ENCODE results near the gene MFN2.

The MFN2 gene

GRCh38 chr1:12010746-12011570 lies 30.7 kb downstream of the MFN2 start:
- in situ Hi-C loops (cut with HindIII; ENCODE audit: low sequenced_read_pairs): no loop called here
- no peak for DNase-seq (ENCODE audit: low read depth, low spot score)
- TF ChIP-seq, protein P1, sequence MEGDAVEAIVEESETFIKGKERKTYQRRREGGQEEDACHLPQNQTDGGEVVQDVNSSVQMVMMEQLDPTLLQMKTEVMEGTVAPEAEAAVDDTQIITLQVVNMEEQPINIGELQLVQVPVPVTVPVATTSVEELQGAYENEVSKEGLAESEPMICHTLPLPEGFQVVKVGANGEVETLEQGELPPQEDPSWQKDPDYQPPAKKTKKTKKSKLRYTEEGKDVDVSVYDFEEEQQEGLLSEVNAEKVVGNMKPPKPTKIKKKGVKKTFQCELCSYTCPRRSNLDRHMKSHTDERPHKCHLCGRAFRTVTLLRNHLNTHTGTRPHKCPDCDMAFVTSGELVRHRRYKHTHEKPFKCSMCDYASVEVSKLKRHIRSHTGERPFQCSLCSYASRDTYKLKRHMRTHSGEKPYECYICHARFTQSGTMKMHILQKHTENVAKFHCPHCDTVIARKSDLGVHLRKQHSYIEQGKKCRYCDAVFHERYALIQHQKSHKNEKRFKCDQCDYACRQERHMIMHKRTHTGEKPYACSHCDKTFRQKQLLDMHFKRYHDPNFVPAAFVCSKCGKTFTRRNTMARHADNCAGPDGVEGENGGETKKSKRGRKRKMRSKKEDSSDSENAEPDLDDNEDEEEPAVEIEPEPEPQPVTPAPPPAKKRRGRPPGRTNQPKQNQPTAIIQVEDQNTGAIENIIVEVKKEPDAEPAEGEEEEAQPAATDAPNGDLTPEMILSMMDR (IDR thresholded peaks at IDR 0.05; ENCODE audit: low read depth, low read length): no peak
- no peak overlapping the region for H3K4me3 ChIP-seq (ENCODE audit: low read depth, low read length)

GRCh38 chr1:12011998-12012397 lies 31.8 kb downstream of the MFN2 start:
- in situ Hi-C loops (cut with HindIII; ENCODE audit: low sequenced_read_pairs): no loop called here
- TF ChIP-seq, protein P1 (IDR thresholded peaks at IDR 0.05; ENCODE audit: low read depth, low read length): no peak
- DNase-seq (ENCODE audit: low read depth, low spot score): no peak
- H3K4me3 ChIP-seq (ENCODE audit: low read depth, low read length): no peak overlapping the region

DNA sequence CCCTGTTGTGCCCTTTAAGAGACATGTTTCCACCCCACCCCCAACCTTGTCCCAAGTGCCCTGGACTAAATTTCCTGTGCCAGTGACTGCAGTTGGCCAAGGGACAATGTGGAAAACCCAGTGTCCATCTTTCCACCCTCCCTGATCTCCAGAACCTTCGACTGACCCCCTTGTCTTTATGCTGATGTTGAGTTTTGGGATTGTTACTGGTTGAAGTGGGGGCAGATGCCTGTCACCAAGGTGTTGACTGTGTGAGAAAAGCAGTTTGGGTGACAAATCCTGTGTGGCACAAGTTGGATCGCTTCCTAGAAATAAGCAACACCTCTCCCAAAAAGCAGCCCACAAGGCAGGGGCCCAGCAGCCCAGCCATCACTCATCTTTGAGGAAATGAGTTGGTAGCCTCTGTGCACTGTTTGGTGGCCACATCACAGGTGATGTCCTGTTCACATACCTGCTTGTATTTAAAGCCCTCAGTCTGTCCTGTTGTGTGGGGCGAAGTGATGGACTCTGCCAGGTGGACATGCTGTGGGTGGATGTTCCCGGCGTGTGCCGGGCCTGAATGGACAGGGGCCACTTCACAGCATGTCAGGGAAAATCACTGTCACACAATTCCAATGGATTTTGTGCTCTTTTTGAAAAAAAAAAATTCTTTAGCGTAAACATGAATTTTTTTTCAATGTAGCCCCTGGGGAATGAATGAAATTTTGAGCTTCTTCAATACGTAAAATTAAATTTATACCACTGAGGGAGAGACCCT lies 32.5 kb downstream of the MFN2 start:
- TF ChIP-seq, protein P1 (IDR thresholded peaks at IDR 0.05; ENCODE audit: low read depth, low read length): no peak
- in situ Hi-C loops (cut with HindIII; ENCODE audit: low sequenced_read_pairs): no loop called here
- DNase-seq (ENCODE audit: low read depth, low spot score): no peak
- no peak overlapping the region for H3K4me3 ChIP-seq (ENCODE audit: low read depth, low read length)

GRCh38 chr1:12014141-12014991 lies 34.1 kb downstream of the MFN2 start:
- in situ Hi-C loops (cut with HindIII; ENCODE audit: low sequenced_read_pairs): no loop called here
- DNase-seq (ENCODE audit: low read depth, low spot score): no peak
- no peak overlapping the region for H3K4me3 ChIP-seq (ENCODE audit: low read depth, low read length)
- TF ChIP-seq, protein P1 (IDR thresholded peaks at IDR 0.05; ENCODE audit: low read depth, low read length): no peak

DNA sequence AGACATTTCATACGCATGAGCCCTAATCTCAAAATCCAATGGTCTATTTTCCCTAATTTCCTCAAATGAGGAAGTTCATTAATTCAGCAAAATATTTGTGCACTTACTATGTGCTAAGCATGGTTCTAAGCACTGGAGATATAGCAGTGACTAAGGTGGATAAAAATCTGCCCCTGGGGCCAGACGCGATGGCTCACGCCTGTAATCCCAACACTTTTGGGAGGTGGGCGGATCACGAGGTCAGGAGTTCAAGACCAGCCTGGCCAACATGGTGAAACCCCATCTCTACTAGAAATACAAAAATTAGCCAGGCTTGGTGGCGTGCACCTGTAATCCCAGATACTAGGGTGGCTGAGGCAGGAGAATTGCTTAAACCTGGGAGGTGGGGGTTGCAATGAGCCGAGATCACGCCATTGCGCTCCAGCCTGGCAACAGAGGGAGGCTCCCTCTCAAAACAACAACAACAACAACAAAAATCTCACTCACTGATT lies 34.8 kb downstream of the MFN2 start:
- DNase-seq (ENCODE audit: low read depth, low spot score): no peak
- in situ Hi-C loops (cut with HindIII; ENCODE audit: low sequenced_read_pairs): no loop called here
- H3K4me3 ChIP-seq (ENCODE audit: low read depth, low read length): no peak overlapping the region
- TF ChIP-seq, protein P1 (IDR thresholded peaks at IDR 0.05; ENCODE audit: low read depth, low read length): no peak

DNA sequence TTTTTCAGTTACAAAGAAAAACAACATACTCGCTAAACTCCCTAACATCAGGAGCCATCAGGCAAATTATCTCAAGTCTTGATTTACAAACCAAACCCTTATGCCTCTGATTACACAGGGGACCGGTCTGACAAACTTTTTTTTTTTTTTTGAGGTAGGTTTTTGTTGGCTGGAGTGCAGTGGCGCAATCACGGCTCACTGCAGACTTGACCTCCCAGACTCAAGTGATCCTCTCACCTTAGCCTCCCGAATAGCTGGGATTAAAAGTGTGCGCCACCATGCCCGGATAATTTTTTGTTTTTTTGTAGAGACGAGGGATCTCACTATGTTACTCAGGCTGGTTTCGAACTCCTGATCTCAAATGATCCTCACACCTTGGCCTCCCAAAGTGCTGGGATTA lies 35.3 kb downstream of the MFN2 start:
- H3K4me3 ChIP-seq (ENCODE audit: low read depth, low read length): no peak overlapping the region
- TF ChIP-seq, protein P1 (IDR thresholded peaks at IDR 0.05; ENCODE audit: low read depth, low read length): no peak
- in situ Hi-C loops (cut with HindIII; ENCODE audit: low sequenced_read_pairs): no loop called here
- no peak for DNase-seq (ENCODE audit: low read depth, low spot score)

All from astrocyte of the spinal cord (primary cell).